Gastroesophageal sphincter (tissue), 4 donors: ENCODE data around the gene NTMT2. TPM values are rescaled to one million over a fixed set of nuclear protein-coding genes. Genes with fewer than 3 reads are reported as not detected.

ENCODE experiments used
- ATAC-seq: fragments of 150-250 bp; one replicate; pipeline ENCODE4 v1.9.1; 2016; ENCODE audit warnings: mild to moderate bottlenecking, moderate library complexity
- H3K27ac ChIP-seq, 4 donors: fragments of 200-600 bp; sonication (generic) in 3 of 4; 1 replicate in 3 of 4; 2 replicates in 1 of 4; pipeline ENCODE4 v1.5.1; 2016 to 2019
- H3K27me3 ChIP-seq: fragments of 200-600 bp; sonication (generic); one replicate; pipeline ENCODE4 v1.5.1; 2019
- H3K36me3 ChIP-seq, 2 donors: fragments of 200-600 bp; sonication (generic); one replicate each; pipeline ENCODE4 v1.5.1; 2019; ENCODE audit warnings: control low read depth in 1 of 2
- H3K4me1 ChIP-seq, 3 donors: fragments of 200-600 bp; sonication (generic); 1 replicate in 2 of 3; 2 replicates in 1 of 3; pipeline ENCODE4 v1.5.1; 2016 to 2019; ENCODE audit warnings: control low read depth in 2 of 3
- H3K4me3 ChIP-seq, 2 donors: fragments of 200-600 bp; sonication (generic); one replicate each; pipeline ENCODE4 v1.5.1; 2019; ENCODE audit warnings: mild to moderate bottlenecking in 1 of 2, moderate library complexity in 1 of 2
- H3K9me3 ChIP-seq, 3 donors: fragments of 200-600 bp; sonication (generic); one replicate each; pipeline ENCODE4 v1.5.1; 2017 to 2019; ENCODE audit warnings: control low read depth in 2 of 3
- EP300 ChIP-seq: sonication (generic); formaldehyde crosslinking; IDR thresholded peaks from one replicate; pipeline ENCODE4 v1.6.1; 2017; ENCODE audit warnings: antibody characterized with exemption, mild to moderate bottlenecking
- POLR2A ChIP-seq, 2 donors: fragments of 450-650 bp; IDR thresholded peaks; one replicate each; pipeline ENCODE4 v1.6.1; 2017; ENCODE audit warnings: antibody characterized with exemption in 2 of 2, mild to moderate bottlenecking in 2 of 2, moderate library complexity in 1 of 2
- POLR2AphosphoS5 ChIP-seq: sonication (generic); formaldehyde crosslinking; IDR thresholded peaks from one replicate; pipeline ENCODE4 v1.6.1; 2017; ENCODE audit warnings: antibody characterized with exemption
- WGBS, 2 donors: methylation state at CpG; one replicate each; pipeline ENCODE4 v1.1.5; 2018; ENCODE audit warnings: low coverage in 1 of 2; 5-methylcytosine and 5-hydroxymethylcytosine counted together
- small RNA-seq, 4 donors: library from RNA; depleted of rRNA; stranded (forward); fragments of <200 nt; gene quantifications; one replicate each; pipeline ENCODE3, GENCODE V24; 2016
- total RNA-seq, 4 donors: library from RNA; depleted of rRNA; stranded (reverse); fragments of >200 nt; gene quantifications; one replicate each; pipeline ENCODE4 v1.1.0, GENCODE V29; 2016
- TF ChIP-seq, protein P1 (sequence below), 4 experiments: fragments of 200-600 bp in 2 of 4; fragments of 450-650 bp in 2 of 4; sonication (generic) in 1 of 4; IDR thresholded peaks; one replicate each; pipeline ENCODE4 v1.5.1; 2017 to 2019; ENCODE audit warnings: antibody characterized with exemption in 4 of 4, mild to moderate bottlenecking in 2 of 4, moderate library complexity in 2 of 4

NTMT2 gene
- total RNA-seq, 4 donors from 2014 or later = not detected

DNA sequence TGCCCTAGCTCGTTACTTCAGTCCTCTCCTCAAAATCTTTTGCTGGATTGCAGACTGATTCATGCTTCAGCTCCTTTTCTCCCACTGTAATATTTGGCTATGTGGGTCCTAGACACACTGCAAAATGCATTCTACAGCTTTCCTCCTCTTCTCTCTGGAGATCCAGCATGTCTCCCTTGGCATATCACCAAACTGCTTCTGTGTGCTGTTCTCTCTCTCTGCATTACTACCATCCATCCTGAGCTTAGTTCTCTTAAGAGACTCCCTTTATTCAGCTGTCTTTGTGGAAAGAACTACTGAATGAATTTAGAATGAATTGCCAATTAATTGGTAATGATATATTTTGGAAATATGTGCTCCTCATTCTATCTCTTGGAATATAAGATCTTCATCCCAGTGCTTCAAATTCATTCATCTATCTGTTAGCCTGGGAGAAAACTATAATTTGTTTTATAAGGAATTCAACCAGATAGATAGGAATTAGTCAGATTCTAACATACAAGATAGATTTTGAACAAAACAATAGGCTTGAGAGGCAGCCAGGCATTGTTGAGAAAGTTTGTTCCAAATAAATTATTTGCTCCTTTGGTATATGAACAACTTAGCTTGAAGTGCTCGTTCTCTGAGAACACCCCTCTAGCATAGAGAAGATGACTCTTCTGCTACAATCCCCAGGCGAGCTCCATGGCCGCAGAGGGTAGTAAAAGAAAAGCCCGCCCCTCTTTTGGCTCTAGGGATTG is 71.9 kb downstream of the NTMT2 start:
- TF ChIP-seq, protein P1, sequence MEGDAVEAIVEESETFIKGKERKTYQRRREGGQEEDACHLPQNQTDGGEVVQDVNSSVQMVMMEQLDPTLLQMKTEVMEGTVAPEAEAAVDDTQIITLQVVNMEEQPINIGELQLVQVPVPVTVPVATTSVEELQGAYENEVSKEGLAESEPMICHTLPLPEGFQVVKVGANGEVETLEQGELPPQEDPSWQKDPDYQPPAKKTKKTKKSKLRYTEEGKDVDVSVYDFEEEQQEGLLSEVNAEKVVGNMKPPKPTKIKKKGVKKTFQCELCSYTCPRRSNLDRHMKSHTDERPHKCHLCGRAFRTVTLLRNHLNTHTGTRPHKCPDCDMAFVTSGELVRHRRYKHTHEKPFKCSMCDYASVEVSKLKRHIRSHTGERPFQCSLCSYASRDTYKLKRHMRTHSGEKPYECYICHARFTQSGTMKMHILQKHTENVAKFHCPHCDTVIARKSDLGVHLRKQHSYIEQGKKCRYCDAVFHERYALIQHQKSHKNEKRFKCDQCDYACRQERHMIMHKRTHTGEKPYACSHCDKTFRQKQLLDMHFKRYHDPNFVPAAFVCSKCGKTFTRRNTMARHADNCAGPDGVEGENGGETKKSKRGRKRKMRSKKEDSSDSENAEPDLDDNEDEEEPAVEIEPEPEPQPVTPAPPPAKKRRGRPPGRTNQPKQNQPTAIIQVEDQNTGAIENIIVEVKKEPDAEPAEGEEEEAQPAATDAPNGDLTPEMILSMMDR (IDR thresholded peaks at IDR 0.05) = no peak
- no peak for TF ChIP-seq POLR2A (IDR thresholded peaks at IDR 0.05)
- no peak for TF ChIP-seq EP300
- no peak for TF ChIP-seq POLR2AphosphoS5
- peak overlapping the region in 2 of 4 donors; percentile 35 to 48 for H3K27ac ChIP-seq
- WGBS, 2 donors = 89 to 95% methylated on average over 3 to 5 of the region's 5 CpGs

DNA sequence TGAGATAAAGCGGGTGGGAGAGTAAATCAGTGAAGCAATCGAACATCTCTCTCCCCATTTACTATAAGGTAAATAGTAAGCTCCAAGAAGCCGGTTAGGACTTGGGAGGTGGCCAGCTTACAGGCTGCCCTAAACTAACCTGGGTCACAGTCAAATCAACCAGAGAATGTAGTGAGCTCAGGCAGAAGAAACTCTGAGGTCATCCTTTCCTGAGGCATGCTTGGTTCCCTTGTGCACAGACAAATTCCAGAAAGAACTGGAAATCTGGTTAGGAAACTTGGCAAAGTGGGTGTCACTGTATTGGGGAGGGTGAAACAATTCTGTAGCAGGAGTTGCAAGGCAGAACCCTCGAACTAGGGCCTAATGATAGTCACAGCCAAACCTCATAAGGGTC is 72.5 kb downstream of the NTMT2 start:
- Histone ChIP-seq H3K9me3 (no peaks in the 10 kb centered on the region), H3K4me3 (no peak overlapping the region), H3K27me3 (no peaks in the 10 kb centered on the region), H3K4me1 (peaks cover 24 to 62% (median 25%) of the 10 kb centered on the region in 3 donors), H3K27ac (peak overlapping the region in 2 of 4 donors; percentile 35 to 48), H3K36me3 (no peaks in the 10 kb centered on the region)
- no peak for ATAC-seq
- TF ChIP-seq EP300 (no peak), POLR2AphosphoS5 (no peak), POLR2A (IDR thresholded peaks at IDR 0.05) (no peak)
- TF ChIP-seq, protein P1 (IDR thresholded peaks at IDR 0.05) = no peak
- WGBS, 2 donors = 30 to 82% methylated on average over 2 to 4 of the region's 4 CpGs

More for the DNA sequence above, 71.9 kb downstream of the NTMT2 start:
- Histone ChIP-seq H3K4me3 (no peak overlapping the region), H3K9me3 (no peaks in the 10 kb centered on the region), H3K27me3 (no peaks in the 10 kb centered on the region), H3K4me1 (peaks cover 24 to 64% (median 25%) of the 10 kb centered on the region in 3 donors), H3K36me3 (no peaks in the 10 kb centered on the region)
- no peak for ATAC-seq

Small RNAs within 50 kb of the gene (small RNA-seq; reads per million reads assigned to genes)
- gene MIR3119-2 = 0 reads per million in 4 donors

Other genes starting within 250 kb of the NTMT2 start
- 10 to 100 TPM; 25.5 to 42.9 (median 36.6) TPM for gene KIFAP3, start 71.3 kb upstream of the NTMT2 start, total RNA-seq